CD4-positive, alpha-beta T cell treated with Interleukin-2 at 100 ng/mL for 4 hours (primary cell): Measurements from ENCODE around the gene CENPX.
A peak's percentile ranks its signal among the peaks of the same experiment; 100 is the strongest.

ENCODE experiments used
- DNase-seq: peaks from one replicate; pipeline ENCODE4 v3.0.0-alpha.2; 2020; ENCODE audit warnings: low spot score

CENPX gene

DNA sequence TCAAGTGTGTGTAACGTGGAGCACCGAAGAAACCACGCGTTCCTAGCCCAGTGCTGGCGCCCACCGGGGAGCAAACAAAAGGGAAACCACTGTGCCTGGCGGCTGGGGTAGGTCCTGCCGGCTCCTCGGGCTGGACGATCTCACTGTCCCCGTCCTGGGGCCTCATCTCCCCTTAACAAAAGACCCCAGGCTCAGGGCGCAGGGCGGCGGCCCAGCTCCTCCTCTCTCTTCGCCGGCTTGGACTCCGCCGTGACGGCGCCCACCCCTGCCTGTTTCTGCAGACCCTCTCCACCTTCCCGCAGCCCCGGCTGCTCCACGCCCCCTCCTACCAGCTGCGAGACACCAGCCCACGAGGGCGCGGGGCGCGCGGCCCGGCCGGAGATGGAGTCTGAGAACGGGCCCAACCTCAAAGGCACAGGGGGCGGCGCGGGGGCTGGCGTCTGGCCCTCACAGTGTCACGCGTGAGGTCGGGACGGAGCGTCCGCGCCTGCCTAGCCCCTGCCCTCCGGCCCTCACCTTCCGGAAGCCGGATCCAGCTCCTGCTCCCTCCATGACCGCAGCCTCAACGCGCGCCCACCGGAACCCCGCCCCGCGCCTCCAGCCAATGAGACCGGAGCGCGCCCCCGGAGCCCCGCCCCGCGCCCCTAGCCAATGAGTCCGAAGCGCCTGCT is at the start of gene CENPX:
CENPX (minus strand) TSS at position 569 of the 671 bp plus-strand sequence; CDS start at position 552, 17 bp downstream.
- no peak for DNase-seq

DNA sequence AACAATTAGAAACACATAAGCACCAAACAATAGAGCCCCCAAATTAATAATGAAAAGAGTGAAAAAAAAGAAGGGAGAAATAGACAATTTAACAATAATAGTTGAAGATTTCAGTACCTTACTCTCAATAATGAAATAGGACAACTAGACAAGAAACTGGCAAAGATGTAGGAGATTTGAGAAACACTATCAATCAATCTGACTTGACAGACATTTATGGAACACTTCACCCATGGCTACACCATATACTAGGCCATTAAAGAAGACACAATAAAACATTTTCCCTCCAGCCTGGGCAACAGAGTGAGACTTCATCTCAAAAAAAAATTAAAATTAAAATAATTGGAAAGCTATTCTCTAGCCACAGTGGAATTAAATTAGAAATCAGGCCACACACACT is 47.9 kb upstream of the CENPX start:
- no peak for DNase-seq

DNA sequence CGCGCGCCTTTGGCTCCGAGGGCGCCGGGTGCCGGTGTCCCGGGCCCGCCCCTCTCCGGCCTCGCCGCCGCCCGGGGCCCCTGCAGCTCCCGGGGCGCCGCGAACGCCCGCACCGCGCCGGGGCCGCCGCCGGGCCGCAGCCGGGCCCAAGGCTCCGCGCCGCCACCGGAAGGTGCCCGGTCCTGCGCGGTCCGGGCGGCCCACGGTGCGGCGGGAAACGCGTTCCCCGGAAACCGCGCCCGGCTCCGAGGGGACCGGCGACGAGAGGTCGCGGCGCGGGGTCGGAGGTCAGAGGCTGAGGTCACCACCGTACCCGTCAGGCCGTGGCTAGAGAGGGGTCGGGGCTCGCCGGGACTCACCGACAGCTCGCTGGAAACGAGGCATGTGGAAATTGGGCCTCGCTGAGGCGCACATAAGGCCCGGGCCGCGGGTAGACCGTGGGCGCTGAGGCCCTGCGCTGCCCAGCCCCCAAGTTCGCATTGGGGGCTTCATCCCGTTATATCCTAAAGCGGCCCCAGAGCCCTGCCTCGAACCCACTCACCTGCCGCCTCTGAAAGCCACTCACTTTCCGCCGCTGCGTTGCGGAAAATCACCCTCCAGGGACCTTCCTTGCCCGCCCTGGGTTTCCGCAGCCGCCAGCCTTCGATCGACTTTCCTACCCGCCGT is 43.1 kb upstream of the CENPX start, which contains the start of gene DUS1L:
DUS1L (minus strand) TSS at position 167 of the 666 bp plus-strand sequence. CDS start 745 bp downstream, outside the sequence.
- DNase-seq: peak; percentile 70

DNA sequence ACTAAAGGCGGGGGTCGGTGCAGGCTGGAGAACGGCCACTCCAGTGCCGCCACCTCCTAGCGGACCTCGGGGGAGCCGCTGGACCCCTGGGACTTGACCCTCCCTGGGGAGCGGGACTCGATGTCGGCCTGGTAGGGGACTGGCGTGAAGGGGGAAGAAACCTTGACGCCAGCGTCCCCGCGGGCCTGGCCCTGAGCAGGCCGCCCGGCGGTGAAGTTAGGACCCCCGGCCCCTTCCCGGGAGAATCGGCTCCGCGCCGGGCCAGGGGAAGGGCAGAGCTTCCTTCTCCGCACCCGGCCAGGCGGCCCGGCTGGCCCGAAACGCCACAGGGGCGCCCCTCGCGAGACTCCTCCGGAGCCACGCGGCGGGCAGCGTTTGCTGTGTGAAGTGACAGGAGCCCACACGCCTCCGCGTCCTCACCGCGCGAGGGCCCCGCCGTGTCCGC is 42.5 kb upstream of the CENPX start:
- no peak for DNase-seq

DNA sequence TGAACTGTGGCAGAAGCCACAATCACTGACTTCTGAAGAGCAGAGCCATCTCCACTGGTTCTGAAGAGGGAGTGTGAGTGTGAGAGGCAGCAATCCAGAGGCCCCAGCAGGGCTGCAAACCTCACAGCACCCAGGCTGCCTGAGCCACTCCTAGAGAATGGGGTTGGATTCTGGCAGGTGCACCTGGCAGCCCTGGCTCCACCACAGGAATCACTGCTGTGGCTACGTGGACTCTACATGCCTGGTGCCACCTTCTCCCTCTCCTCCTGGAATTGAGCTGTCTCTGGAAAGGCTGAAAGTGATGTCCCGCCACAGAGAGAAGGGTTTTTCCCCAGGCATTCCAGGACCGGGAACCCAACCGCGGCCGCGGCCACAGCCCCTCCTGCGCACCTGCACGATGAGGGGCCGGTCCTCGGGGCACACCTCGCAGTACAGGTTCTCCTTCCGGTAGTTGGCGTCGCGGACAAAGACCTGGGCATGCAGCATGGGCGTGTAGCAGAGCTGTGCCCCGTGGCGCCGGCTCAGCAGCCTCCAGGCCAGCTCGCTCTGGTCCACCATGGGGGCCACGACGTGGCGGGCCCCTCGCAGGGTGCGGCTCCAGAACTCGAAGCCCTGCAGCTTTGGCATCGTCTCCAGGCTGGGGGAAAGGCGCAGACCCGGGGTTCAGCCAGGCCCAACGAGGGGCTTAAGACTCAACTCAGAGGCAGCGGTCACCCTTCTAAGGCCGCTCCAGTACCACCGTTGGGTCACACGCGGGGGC is 41.9 kb upstream of the CENPX start:
- DNase-seq: no peak

DNA sequence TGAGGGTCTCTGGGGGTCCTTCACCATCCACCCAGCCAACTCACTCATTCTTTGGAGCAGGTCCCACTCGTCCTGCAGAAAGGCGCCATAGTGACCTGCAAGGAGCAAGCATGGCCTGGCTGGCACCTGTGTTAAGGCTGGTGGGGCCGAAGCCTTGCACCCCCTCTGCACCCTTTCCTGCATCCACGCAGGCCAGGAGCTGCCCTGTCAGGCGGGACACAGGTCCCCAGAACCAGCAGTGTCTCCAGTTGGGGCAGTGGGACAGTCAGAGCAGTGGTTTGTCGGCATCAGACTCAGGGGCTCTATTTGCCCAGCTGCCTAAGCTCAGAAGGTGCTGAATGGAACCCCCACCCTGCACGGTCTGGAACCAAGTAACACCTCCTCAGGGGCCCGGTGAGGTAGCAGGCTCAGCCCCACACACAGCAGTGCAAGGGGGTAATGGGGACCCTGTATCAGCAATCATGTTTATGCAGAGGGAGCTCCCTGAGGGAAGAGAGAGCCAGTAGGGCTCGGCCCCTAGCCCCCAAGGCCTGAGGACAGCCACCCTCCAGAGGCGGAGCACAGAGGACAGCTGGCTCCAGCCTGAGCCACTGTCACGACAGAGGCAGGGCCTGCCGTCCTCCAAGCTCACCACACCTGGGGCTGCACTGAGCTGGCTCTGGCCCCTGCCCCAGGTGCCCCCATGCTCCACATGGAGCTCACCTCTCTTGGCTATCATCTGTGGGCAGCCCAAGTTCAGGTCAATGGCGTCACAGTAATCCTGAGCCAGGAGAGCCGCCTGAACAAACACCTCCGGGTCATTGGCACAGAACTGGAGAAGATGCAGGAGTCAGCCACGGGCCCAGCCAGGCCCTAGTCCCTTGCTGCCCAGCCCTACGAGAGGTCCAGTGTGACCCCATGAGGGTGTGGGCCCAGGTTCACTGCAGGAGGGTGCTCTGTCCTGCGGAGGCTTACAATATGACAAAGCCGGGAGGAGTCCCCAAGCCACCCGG is 41.0 kb upstream of the CENPX start:
- no peak for DNase-seq

DNA sequence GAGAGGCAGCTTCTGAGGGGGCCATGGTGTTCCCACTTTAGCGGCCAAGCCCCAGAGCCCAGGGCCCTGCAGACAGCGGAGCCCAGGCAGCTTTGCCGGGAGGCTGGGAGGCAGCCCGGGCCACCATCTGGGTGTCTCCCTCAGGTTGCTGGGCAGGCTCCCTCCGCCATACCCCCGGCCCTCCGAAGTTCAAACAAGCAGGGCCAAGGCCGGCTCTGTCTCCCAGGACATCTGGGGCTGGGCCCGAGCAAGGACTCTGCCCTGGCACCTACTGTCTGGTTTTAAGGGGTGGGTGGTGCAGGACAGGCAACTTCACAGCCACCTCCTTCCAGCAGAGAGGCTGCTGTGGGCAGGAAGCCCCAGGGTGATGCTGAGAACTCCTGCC is 40.3 kb upstream of the CENPX start:
- no peak for DNase-seq

DNA sequence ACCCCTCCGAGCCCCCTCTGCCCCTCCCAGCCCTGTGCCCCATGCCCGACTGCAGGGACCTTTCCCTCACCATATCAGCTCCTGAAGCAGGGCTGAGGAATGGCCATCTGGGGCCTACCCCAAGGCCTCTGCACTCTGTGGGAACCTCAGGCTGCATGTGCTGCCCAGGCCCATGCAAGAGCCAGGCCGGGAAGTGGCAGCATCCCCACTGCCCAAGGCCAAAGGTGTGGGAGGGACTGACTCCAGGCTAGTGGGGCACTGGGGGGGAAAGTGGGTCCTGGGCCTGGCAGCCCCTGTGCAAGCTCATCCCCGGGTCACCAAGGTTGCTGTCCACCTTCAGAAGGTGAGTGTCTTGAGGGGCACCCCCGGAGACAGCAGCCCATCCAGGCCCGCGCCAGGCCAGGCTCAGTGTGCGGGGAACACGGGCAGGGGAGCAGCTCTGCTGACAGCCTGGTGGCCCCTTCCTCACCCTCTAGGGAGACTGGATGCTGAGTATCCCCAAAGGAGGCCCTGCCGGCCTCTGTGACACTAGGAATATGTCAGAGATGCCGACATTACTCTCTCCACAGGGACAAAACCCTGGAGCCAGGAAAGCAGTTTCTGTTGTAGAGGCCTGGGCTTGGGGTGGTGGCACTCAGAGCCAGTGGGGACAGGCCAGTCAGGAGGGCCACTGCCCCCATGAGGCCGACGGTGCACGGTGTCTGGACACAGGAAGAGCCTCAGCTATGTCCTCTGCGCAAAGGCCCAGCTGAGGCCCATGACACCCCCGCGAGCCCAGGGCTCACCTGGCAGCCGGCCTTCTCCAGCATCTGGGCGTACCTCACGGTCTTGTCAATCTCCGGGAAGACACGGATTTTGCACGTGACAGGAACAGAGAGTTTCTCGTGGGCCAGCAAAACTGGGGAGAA is 39.7 kb upstream of the CENPX start:
- DNase-seq: no peak

DNA sequence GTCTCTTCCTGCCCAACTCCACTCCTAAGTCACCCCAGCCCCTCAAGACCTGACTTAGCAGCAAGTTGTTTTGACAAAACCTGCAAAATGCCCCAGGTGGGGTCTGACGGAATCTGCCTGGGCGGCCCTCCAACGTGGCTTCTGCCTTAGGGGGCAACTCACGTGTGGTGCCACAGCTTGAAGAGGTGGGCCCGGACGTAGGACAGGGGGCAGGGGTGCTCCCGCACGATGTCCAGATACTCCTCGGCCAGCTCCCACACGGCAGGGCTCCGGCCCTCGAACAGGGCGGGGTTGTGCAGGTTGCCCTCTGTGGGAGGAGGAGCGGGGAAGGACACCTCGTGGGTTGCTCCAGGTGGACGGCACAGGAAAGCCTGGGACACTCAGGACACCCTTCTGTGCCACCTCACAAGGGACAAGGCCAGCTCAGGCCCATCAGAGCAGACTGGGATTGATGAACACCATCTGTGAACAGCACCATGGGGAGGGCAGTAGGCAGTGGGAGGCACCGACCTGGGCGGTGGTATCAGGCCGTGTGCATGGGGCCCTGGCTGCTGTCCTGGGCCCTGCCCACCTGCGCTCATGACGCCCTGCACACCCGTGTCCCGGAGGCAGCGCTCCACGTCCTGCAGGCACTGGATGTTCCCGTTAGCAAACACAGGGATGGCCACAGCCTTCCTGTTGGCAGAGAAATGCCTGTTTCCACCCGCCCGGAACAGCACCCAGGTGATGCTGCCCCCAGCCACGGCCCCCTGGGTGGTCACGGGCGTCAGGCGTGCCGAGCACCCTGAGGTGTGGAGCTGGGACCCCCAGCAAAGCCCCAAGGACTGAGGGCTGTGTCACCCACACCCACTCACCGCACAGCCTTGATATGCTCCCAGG is 38.6 kb upstream of the CENPX start:
- no peak for DNase-seq

DNA sequence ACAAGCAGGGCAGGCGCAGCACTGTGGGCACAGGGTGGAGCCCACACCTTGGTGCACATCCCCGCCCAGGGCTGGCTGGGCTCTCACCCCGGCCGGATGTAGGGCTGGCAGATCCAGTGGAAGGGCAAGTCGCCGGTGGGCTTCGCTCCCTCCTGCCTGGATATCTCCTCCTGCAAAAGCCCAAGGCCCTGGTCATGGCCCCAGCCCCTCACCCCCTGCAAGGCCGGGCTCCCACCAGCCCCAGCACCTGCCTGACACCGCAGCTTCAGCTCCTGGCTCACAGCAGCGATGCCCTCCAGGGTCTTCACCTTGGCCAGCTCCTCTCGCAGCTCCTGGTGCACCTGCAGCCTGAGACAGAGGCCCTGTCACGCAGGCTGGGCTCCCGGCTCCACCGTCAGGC is 37.9 kb upstream of the CENPX start:
- no peak for DNase-seq

DNA sequence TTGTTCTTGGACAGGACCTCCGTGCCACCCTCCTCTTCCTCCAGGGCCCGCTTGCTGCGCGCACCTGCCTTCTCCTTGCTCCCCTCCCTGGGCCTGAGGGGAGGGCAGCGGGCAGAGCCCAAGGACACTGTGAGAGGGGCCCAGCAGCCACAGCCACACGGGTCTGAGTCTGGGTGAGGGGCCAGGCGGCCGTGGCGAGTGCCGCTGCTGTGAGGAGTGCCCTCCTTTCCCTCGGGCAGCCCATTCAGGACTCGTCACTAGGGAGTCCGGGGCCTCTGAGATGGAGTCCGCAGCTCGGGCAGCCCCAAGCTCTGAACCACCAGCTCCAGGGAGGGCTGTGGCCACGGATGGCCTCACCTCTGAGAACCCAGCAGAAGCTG is 37.3 kb upstream of the CENPX start:
- no peak for DNase-seq

DNA sequence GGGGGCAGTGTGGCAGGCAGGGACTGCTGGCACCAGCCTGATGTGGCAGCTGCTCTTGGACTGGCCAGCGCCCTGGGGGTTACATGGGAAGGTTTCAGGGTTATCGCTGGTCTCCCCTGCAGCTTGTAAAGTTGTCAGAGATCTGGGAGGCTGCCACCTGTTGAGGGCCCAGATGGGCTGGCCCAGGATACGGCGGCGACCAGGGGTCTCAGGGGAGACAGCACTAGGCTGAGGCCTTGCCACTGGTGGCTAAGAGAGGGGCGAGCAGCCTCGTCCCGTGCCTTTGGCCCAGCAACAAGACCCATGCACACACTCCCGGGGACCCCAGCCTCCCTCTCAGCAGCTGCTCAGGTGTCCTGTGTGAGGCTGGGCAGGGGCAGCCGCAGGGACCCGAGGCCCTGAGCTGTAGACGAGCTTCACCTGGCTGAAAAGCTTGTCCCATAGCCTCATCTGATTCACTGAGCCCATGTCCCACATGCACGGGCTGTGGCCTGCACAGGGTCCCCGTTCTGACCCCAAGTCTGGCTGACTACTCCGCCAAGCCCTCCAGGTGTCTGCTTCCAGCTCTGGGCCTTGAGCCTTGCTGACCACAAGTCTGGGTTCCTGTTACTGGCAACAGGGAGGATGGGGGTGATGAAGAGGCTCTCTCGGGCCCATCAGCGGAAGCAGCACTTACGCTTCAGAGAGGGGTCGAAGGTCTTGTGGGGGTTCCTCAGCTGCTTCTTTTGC is 36.8 kb upstream of the CENPX start:
- no peak for DNase-seq

DNA sequence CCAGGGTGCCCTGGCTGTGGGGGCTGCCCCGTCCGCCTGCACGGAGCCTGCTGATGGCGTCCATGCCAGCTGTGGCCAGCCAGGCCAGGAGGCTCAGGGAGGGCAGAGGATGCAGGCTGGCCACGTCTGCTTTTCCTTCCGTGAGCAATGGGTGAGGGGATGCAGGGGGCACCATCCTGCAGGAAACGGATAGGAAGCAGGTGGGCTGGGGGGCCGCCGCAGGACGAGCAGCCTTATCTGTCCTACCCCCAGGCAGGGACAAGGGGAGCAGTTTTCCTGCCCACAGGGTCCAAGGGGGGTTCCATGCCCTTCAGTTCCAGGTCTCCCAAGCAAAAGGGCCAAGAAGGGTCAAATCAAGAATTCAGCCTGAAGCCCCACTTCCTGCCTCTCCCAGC is 36.2 kb upstream of the CENPX start:
- no peak for DNase-seq

DNA sequence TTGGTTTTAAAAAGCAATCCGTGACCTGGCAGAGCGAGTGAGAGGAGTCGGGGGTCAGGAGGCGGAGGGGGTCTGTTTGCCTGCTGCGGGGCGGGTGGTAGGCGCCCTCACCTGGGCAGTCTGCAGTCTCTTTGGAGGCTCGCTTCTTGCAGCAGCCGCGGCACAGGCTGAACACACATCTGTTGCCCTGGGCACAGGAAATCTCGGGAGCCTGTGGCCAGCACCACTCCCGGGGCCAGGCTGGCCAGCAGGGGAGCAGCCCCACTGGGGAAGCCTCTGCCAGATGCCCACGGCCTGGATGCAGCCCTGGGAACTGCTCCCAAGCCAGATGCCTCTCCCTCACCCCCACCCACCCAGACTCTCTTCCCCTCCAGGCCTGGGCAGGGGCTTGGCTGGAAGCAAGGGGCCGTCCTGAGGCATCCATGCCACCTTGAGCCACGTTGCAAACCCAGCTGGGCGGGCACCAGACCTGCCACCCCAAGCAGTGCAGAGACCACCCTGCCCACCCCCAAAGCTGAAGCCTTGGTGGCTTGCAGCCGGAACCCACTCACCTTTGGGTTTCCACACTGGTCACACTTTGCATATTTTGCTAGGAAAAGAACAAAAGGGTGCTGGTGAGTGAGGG is 35.7 kb upstream of the CENPX start:
- DNase-seq: no peak

DNA sequence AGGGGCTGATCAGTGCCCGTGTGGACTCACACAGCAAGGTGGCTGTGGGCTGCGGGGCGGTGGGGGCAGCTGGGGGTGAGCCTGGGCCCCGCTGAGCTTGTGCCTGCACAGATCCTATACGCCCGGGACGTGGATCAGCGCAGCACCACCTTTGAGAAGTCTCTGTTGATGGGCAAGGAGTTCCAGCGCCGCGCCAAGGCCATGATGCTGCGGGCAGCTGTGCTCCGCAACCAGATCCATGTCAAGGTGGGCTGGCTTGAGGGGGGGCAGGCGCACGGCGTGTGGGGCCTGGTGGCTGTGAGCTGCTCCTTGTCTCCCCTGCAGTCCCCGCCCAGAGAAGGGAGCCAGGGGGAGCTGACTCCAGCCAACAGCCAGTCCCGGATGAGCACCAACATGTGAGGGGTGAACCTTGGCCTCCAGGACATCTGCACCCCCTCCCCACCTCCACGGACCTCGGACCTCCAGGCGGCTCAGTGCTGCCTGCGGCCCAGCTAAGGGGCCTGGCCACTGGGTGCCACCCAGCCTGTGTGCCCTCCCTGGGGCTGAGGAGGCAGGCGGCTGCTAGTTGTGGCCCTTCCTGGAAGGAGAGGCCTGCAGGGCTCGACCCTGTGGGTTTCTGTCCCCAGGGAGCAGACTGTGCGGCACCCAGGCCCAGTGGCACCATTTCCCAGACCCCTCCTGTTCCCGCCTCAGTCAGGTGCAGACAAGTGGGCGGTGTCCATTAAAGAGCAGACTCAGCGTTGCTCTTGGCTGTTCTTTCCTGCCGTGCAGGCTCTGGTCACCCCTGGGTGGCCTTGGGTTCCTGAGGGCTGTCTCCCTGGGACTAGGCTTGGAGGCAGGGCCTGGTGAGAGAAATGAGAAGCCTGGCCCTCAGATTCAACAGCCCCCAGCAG is 34.3 kb upstream of the CENPX start:
- no peak for DNase-seq

DNA sequence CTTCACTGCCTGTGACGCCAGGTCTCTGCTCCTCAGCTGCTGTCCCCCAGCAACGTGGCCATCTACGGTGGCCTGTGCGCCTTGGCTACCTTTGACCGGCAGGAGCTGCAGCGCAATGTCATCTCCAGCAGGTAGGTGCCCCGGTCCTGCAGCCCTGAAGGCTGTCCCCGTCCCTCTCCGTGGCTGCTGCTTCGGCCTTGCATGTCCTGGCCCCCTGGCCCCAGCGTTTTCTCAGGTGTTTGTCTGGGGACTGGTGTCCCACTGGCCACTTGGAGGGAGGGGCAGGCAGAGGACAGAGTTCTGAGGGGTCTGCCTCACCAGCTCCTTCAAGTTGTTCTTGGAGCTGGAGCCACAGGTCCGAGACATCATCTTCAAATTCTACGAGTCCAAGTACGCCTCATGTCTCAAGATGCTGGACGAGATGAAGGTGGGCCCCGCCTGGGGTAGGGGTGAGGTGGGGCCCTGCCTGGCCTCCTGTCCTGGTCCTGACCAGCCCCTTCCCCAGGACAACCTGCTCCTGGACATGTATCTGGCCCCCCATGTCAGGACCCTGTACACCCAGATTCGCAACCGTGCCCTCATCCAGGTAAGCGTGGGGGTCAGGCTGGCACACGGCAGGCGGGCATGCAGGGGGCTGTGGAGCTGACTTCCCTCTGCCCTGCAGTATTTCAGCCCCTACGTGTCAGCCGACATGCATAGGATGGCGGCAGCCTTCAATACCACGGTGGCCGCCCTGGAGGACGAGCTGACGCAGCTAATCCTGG is 33.5 kb upstream of the CENPX start:
- no peak for DNase-seq
